Inflammatory macrophage treated with lipopolysaccharide for 4 hours (primary cell): ENCODE data around the gene NBEA.
"Not testable (repeated sequence)": the region's sequence is repeated elsewhere in the genome, so short reads cannot be mapped to it uniquely, and the experiment has no call there.

Experiments
- DNase-seq: peaks from one replicate; pipeline ENCODE4 v3.0.0-alpha.2; 2020

NBEA gene

GRCh38 chr13:34951528-34951927 is 9.5 kb downstream of the NBEA start:
- no peak for DNase-seq

- DNase-seq = no peak
Observed at GRCh38 chr13:34959489-34959888, 17.4 kb downstream of the NBEA start.

GRCh38 chr13:34964558-34964957 is 22.5 kb downstream of the NBEA start:
- DNase-seq = no peak

DNA sequence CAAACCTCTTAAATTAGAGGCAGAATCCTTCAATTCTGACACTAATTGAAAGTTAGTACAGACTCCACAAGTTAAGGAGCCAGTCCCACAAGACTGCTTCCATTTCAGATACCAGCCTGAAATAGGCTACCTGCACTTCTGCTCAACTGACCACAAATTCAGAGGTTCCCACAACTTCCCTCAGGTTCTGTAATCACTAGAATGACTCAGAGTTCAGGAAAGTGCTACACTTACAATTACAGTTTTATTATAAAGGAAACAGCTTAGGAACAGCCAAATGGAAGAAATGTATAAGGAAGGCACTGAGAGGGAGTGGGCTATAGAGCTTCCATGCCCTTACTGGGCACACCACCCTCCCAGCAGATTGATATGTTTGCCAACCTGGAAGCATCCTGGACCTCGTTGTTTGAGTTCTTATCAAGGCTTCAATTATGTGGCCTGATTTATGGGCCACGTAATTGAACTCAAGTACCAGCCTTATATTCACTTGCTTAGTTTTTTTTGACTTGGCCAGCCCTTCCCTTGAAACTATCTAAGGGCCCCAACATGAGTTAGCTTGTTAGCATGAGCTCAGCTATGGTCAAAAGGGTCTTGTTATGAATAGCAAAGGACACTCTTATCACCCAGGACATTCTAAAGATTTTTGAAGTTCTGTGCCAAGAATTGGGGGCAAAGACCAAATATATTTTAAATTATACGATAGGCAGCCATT is 25.9 kb downstream of the NBEA start:
- no peak for DNase-seq

GRCh38 chr13:34969539-34969938 is 27.5 kb downstream of the NBEA start:
- not testable (repeated sequence) for DNase-seq

- no peak for DNase-seq
Observed at GRCh38 chr13:34970961-34971360, 28.9 kb downstream of the NBEA start.

DNA sequence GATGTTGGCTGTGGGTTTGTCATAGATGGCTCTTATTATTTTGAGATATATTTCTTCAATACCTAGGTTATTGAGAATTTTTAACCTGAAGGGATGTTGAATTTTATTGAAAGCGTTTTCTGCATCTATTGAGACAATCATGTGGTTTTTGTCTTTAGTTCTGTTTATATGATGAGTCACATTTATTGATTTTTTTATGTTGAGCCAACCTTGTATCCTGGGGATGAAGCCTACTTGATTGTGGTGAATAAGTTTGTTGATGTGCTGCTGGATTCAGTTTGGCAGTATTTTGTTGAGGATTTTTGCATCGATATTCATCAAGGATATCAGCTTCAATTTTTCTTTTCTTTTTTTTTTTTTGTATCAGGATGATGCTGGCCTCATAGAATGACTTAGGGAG is 29.4 kb downstream of the NBEA start:
- DNase-seq = no peak

DNA sequence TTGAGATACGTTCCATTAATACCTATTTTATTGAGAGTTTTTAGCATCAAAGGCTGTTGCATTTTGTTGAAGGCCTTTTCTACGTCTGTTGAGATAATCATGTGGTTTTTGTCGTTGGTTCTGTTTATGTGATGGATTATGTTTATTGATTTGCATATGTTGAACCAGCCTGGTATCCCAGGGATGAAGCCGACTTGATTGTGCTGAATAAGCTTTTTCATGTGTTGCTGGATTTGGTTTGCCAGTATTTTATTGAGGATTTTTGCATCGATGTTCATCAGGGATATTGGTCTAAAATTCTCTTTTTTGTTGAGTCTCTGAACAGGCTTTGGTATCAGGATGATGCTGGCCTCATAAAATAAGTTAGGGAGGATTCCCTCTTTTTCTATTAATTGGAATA is 43.1 kb downstream of the NBEA start:
- not testable (repeated sequence) for DNase-seq

DNA sequence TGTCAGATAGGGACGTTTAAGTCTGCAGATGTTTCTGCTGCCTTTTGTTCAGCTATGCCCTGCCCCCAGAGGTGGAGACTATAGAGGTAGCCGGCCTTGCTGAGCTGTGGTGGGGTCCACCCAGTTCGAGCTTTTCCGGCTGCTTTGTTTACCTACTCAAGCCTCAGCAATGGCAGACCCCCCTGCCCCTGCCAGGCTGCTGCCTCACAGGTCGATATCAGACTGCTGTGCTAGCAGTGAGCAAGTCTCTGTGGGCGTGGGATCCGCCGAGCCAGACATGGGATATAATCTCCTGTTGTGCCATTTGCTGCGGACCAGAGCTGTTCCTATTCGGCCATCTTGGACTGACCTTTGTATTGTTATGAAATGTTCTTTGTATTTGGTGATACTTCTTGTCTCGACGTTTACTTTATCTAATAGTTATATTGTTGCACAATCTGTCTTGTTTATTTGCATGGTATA is 46.3 kb downstream of the NBEA start:
- DNase-seq = no peak

GRCh38 chr13:34990399-34991214 is 48.5 kb downstream of the NBEA start:
- no peak for DNase-seq

GRCh38 chr13:34993470-34993869 is 51.4 kb downstream of the NBEA start:
- peak; percentile 1 for DNase-seq

DNA sequence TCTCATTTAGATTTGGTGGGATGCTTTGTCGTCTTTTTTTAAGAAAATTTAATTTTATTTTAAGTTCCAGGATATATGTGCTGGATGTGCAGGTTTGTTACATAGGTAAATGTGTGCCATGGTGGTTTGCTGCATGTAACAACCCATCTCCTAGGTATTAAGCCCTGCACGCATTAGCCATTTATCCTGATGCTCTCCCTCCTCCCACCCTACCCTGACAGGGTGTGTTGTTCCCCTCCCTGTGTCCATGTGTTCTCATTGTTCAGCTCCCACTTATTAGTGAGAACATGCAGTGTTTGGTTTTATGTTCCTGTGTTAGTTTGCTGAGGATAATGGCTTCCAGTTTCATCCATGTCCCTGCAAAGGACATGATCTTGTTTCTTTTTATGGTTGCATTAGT is 61.7 kb downstream of the NBEA start:
- not testable (repeated sequence) for DNase-seq

GRCh38 chr13:35005051-35005450 is 63.0 kb downstream of the NBEA start:
- DNase-seq = no peak

DNA sequence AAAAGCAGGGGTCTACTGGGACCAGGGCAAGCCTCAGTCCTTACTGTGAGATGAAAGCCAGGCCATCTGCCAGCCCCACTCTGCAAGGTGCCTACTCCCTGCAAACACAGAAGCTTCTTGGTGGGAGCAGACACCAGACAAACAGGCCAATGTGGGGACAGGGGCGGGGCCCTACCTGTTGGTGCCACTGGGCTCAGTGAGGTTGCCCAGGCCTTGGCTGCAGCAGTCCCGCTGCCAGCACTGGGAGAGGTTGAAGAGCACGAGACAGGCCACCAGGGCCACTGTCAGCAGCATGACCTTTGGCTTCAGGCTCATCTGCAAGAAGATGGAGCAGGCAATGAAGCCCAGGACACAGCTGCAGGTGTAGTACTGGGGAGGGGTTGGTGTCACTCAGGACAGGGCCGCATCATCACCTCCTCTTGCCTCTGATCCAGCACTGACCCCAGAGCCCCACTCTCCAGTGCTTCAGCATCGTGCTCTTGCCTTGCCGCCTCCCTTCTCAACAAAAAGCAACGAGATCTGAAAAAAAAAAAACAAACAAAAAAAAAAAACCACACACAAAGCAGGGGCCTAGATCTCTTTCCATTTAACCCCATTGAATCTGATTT is 72.6 kb downstream of the NBEA start:
- no peak for DNase-seq

- no peak for DNase-seq
Observed at GRCh38 chr13:35016362-35017112, 74.5 kb downstream of the NBEA start.

DNA sequence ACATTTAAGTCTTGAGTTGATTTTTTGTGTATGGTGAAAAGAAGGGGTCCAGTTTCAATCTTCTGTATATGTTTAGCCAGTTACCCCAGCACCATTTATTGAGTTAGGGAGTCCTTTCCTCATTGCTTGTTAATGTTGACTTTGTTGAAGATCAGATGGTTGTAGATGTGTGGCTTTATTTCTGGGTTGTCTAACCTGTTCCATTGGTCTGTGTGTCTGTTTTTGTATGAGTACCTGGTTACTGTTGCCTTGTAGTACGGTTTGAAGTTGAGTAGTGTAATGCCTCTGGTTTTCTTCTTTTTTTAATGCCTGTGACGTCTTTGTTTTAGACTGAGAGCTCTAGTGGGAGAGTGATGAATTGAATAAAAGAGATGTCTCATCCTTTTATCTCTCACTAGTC is 83.2 kb downstream of the NBEA start:
- no peak for DNase-seq

DNA sequence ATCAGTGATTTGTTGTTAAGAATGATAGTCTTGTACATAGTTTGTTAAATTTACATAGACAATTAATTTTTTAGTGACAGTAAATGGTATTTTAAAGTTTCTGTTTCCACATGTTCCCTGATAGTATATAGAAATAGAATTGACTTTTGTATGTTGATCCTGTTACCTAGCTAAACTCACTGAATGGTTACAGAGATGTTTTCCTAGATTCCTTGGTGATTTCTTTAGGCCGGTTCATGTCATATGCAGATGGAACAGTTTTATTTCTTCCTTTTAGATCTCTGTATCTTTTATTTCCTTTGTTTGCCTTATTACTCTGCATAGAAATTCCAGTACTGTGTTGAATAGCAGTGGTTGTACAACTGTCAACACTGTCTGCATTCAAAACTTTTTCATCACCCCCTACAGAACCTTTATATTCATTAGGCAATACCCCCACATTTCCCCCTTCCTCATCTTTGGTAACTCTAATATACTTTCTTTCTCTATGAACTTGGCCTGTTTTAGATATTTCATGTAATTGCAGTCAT is 86.3 kb downstream of the NBEA start:
- DNase-seq = no peak

DNA sequence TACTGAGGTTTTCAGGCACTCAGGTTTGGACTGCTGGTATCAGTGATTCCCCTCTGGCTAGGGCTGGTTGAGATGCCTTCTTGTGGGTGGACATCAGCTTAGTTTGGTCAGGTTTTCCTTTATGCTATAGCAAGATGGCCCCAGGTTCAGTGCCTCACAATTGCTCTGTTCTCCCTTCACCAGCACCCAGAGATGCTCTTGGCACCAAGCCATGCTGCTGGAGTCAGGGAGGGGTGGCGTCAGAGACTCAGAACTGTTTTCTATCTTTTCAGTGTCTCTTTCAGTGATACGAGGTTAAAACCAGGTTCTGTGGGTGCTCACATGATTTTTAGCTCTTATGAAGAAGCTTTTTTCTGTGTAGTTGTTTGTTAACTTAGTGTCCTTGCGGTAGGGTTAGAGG is 96.9 kb downstream of the NBEA start:
- DNase-seq = no peak

GRCh38 chr13:35046587-35046986 is 104.5 kb downstream of the NBEA start:
- DNase-seq = no peak

- DNase-seq = no peak
Observed at GRCh38 chr13:35055705-35056104, 113.6 kb downstream of the NBEA start.

GRCh38 chr13:35057858-35058257 is 115.8 kb downstream of the NBEA start:
- no peak for DNase-seq

GRCh38 chr13:35058585-35058984 is 116.5 kb downstream of the NBEA start:
- DNase-seq = not testable (repeated sequence)

GRCh38 chr13:35086667-35087066 is 144.6 kb downstream of the NBEA start:
- DNase-seq = no peak
